ENCODE data around the gene RANBP1. TPM values are rescaled to one million over a fixed set of nuclear protein-coding genes. Genes with fewer than 3 reads are reported as not detected.
A peak's percentile ranks its signal among the peaks of the same experiment; 100 is the strongest.

Gene RANBP1
- total and polyA plus RNA-seq, 9 of the 15 experiments (the other 6 are each of a cell fraction or from before 2014, with no cell fraction given), result 162 to 2,891 (median 1,289) TPM

- TF ChIP-seq, protein P1, sequence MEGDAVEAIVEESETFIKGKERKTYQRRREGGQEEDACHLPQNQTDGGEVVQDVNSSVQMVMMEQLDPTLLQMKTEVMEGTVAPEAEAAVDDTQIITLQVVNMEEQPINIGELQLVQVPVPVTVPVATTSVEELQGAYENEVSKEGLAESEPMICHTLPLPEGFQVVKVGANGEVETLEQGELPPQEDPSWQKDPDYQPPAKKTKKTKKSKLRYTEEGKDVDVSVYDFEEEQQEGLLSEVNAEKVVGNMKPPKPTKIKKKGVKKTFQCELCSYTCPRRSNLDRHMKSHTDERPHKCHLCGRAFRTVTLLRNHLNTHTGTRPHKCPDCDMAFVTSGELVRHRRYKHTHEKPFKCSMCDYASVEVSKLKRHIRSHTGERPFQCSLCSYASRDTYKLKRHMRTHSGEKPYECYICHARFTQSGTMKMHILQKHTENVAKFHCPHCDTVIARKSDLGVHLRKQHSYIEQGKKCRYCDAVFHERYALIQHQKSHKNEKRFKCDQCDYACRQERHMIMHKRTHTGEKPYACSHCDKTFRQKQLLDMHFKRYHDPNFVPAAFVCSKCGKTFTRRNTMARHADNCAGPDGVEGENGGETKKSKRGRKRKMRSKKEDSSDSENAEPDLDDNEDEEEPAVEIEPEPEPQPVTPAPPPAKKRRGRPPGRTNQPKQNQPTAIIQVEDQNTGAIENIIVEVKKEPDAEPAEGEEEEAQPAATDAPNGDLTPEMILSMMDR (IDR thresholded peaks at IDR 0.05 in 2 of 3, conservative IDR thresholded peaks at IDR 0.05 in 1 of 3; ENCODE audit: insufficient read depth in 2 of 3, low read depth in 1 of 3, low read length in 3 of 3), result 0 out of 6 replicates have a peak, but pooled peaks of 1 of the 3 experiments have one; percentile 4
- TF ChIP-seq YBX1 (IDR thresholded peaks at IDR 0.05) (no peak), ZBTB9 (CRISPR knock-in tag; IDR thresholded peaks at IDR 0.05) (0 out of 2 replicates have a peak, but pooled peaks have one; percentile 30), ZNF263 (CRISPR knock-in tag; IDR thresholded peaks at IDR 0.05; ENCODE audit: borderline replicate concordance) (0 out of 2 replicates have a peak, but pooled peaks have one; percentile 33), RBM14 (IDR thresholded peaks at IDR 0.05; ENCODE audit: borderline replicate concordance, insufficient read depth, low read depth, low read length) (0 out of 2 replicates have a peak, but pooled peaks have one; percentile 26), ZNF717 (CRISPR knock-in tag; IDR thresholded peaks at IDR 0.05) (no peak), ZBTB43 (CRISPR knock-in tag; IDR thresholded peaks at IDR 0.05) (no peak), POLR2G (IDR thresholded peaks at IDR 0.05; ENCODE audit: low read depth, low read length) (peak; percentile 59), SNRNP70 (optimal IDR thresholded peaks at IDR 0.05; ENCODE audit: low read depth, low read length) (no peak), CEBPZ (IDR thresholded peaks at IDR 0.05; ENCODE audit: borderline replicate concordance, low read depth, low read length) (no peak), WHSC1 (IDR thresholded peaks at IDR 0.05; ENCODE audit: low read length) (no peak), SP1 (CRISPR knock-in tag; IDR thresholded peaks at IDR 0.05) (no peak), TRIM28 (IDR thresholded peaks at IDR 0.05) (no peak), ZBTB17 (CRISPR knock-in tag; IDR thresholded peaks at IDR 0.05) (no peak), KAT8 (IDR thresholded peaks at IDR 0.05; ENCODE audit: low read depth) (no peak), MAX (CRISPR knock-in tag; IDR thresholded peaks at IDR 0.05) (peak; percentile 72), PYGO2 (tag; IDR thresholded peaks at IDR 0.05) (no peak), TBP (optimal IDR thresholded peaks at IDR 0.05; ENCODE audit: low read depth, low read length) (no peak)
- TF ChIP-seq, protein P2, sequence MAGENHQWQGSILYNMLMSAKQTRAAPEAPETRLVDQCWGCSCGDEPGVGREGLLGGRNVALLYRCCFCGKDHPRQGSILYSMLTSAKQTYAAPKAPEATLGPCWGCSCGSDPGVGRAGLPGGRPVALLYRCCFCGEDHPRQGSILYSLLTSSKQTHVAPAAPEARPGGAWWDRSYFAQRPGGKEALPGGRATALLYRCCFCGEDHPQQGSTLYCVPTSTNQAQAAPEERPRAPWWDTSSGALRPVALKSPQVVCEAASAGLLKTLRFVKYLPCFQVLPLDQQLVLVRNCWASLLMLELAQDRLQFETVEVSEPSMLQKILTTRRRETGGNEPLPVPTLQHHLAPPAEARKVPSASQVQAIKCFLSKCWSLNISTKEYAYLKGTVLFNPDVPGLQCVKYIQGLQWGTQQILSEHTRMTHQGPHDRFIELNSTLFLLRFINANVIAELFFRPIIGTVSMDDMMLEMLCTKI (IDR thresholded peaks at IDR 0.05; ENCODE audit: partially characterized antibody), result no peak
These were observed 30.9 kb downstream of the RANBP1 start (continued) for GRCh38 chr22:20146777-20147176.

Measured in K562 (cell line).